Omental fat pad (tissue), 4 donors: ENCODE data around the gene HP. TPM values are rescaled to one million over a fixed set of nuclear protein-coding genes. Genes with fewer than 3 reads are reported as not detected.
"Not testable (repeated sequence)": the region's sequence is repeated elsewhere in the genome, so short reads cannot be mapped to it uniquely, and the experiment has no call there.

Source experiments
- ATAC-seq: fragments of 150-250 bp; one replicate; pipeline ENCODE4 v1.9.1; 2016; ENCODE audit warnings: mild to moderate bottlenecking, moderate library complexity; ENCODE audit not compliant: low FRiP score
- DNase-seq: peaks from one replicate; pipeline ENCODE4 v3.0.0-alpha.2; 2019; ENCODE audit warnings: low spot score
- CTCF ChIP-seq, 3 donors: fragments of 450-650 bp; IDR thresholded peaks; one replicate each; pipeline ENCODE4 v1.5.1; 2016 to 2017; ENCODE audit warnings: antibody characterized with exemption in 3 of 3, mild to moderate bottlenecking in 3 of 3, moderate library complexity in 2 of 3
- total RNA-seq, 4 donors: library from RNA; depleted of rRNA; stranded (reverse); fragments of >200 nt; gene quantifications; one replicate each; pipeline ENCODE4 v1.1.0, GENCODE V29; 2016

HP gene
- total RNA-seq, 4 donors from 2014 or later = 48.9 to 4,795 (median 1,381) TPM

GRCh38 chr16:72072514-72073342 lies 18.4 kb downstream of the HP start:
- peak; percentile 73 for ATAC-seq
- TF ChIP-seq CTCF (IDR thresholded peaks at IDR 0.05) = no peak
- no peak for DNase-seq

GRCh38 chr16:72073560-72074230 lies 19.4 kb downstream of the HP start:
- TF ChIP-seq CTCF (IDR thresholded peaks at IDR 0.05) = no peak
- no peak for ATAC-seq
- DNase-seq = no peak

- DNase-seq, ATAC-seq: not testable (repeated sequence)
Measured at GRCh38 chr16:72075067-72075466, 20.8 kb downstream of the HP start.

GRCh38 chr16:72076991-72077706 lies 22.8 kb downstream of the HP start:
- ATAC-seq = not testable (repeated sequence)

GRCh38 chr16:72083778-72084404 lies 29.6 kb downstream of the HP start:
- ATAC-seq = no peak
- no peak for TF ChIP-seq CTCF (IDR thresholded peaks at IDR 0.05)
- DNase-seq = no peak

More at GRCh38 chr16:72076991-72077706, 22.8 kb downstream of the HP start:
- not testable (repeated sequence) for DNase-seq

GRCh38 chr16:72084445-72084844 lies 30.1 kb downstream of the HP start:
- ATAC-seq (no peak), DNase-seq (no peak)
- TF ChIP-seq CTCF (IDR thresholded peaks at IDR 0.05) = no peak

- ATAC-seq (no peak), DNase-seq (no peak)
- no peak for TF ChIP-seq CTCF (IDR thresholded peaks at IDR 0.05)
Measured at GRCh38 chr16:72085002-72085401, 30.7 kb downstream of the HP start.
